Gastrocnemius medialis (tissue), 4 donors: ENCODE results near the gene COX8A. TPM values are rescaled to one million over a fixed set of nuclear protein-coding genes. Genes with fewer than 3 reads are reported as not detected.
"Not testable (repeated sequence)": the region's sequence is repeated elsewhere in the genome, so short reads cannot be mapped to it uniquely, and the experiment has no call there.

Experiments
- ATAC-seq, 2 donors: fragments of 150-250 bp; one replicate each; pipeline ENCODE4 v1.9.1; 2016
- DNase-seq, 2 donors: peaks; one replicate each; pipeline ENCODE4 v3.0.0-alpha.2; 2019
- H3K27ac ChIP-seq, 4 donors: fragments of 200-600 bp; sonication (generic); 1 replicate in 1 of 4; 2 replicates in 3 of 4; pipeline ENCODE4 v1.5.1; 2016 to 2018; ENCODE audit warnings: mild to moderate bottlenecking in 2 of 4, moderate library complexity in 1 of 4
- H3K27me3 ChIP-seq, 3 donors: fragments of 200-600 bp; sonication (generic) in 2 of 3; 1 replicate in 1 of 3; 2 replicates in 2 of 3; pipeline versions ENCODE4 v1.5.1 to v1.6.0; 2016 to 2019; ENCODE audit warnings: mild to moderate bottlenecking in 1 of 3, moderate library complexity in 1 of 3
- H3K36me3 ChIP-seq, 2 donors: fragments of 200-600 bp; sonication (generic) in 1 of 2; one replicate each; pipeline ENCODE4 v1.5.1; 2017 to 2018
- H3K4me1 ChIP-seq, 2 donors: fragments of 200-600 bp; sonication (generic) in 1 of 2; one replicate each; pipeline ENCODE4 v1.5.1; 2016 to 2017; ENCODE audit warnings: mild to moderate bottlenecking in 2 of 2
- H3K4me3 ChIP-seq, 4 donors: fragments of 200-600 bp; sonication (generic) in 3 of 4; 1 replicate in 1 of 4; 2 replicates in 3 of 4; pipeline ENCODE4 v1.5.1; 2016 to 2019; ENCODE audit warnings: mild to moderate bottlenecking in 2 of 4
- H3K9me3 ChIP-seq, 3 donors: fragments of 200-600 bp; sonication (generic) in 2 of 3; 1 replicate in 1 of 3; 2 replicates in 2 of 3; pipeline ENCODE4 v1.5.1; 2016 to 2019
- POLR2A ChIP-seq, 2 donors: fragments of 450-650 bp; IDR thresholded peaks; one replicate each; pipeline ENCODE4 v1.6.1; 2017; ENCODE audit warnings: antibody characterized with exemption in 2 of 2, mild to moderate bottlenecking in 2 of 2, moderate library complexity in 2 of 2
- in situ Hi-C, 4 donors: fragments of 200-750 bp; cut with MboI; loops; one replicate each; pipeline versions ENCODE4 v1.15.0 to v1.8.0; 2017; ENCODE audit warnings: low sequenced_read_pairs in 4 of 4
- intact Hi-C: fragments of 100-400 bp; cut with DNase I; formaldehyde crosslinking; loops from one replicate; pipeline ENCODE4 v1.15.1; 2023; ENCODE audit warnings: low total_unique reads
- total RNA-seq, 4 donors: library from RNA; depleted of rRNA; stranded (reverse); fragments of >200 nt; gene quantifications; one replicate each; pipeline versions ENCODE4 v1.1.0 to v1.2.3, GENCODE V29; 2016
- TF ChIP-seq, protein P1 (sequence below), 5 experiments: fragments of 450-650 bp in 3 of 5; fragments of 200-600 bp in 2 of 5; sonication (generic) in 2 of 5; IDR thresholded peaks in 4 of 5; conservative IDR thresholded peaks in 1 of 5; 1 replicate in 4 of 5; 2 replicates in 1 of 5; pipeline ENCODE4 v1.5.1; 2016 to 2019; ENCODE audit warnings: antibody characterized with exemption in 5 of 5, mild to moderate bottlenecking in 3 of 5, moderate library complexity in 3 of 5

Gene COX8A
- total RNA-seq, 4 donors from 2014 or later, result 812 to 1,326 (median 983) TPM

DNA sequence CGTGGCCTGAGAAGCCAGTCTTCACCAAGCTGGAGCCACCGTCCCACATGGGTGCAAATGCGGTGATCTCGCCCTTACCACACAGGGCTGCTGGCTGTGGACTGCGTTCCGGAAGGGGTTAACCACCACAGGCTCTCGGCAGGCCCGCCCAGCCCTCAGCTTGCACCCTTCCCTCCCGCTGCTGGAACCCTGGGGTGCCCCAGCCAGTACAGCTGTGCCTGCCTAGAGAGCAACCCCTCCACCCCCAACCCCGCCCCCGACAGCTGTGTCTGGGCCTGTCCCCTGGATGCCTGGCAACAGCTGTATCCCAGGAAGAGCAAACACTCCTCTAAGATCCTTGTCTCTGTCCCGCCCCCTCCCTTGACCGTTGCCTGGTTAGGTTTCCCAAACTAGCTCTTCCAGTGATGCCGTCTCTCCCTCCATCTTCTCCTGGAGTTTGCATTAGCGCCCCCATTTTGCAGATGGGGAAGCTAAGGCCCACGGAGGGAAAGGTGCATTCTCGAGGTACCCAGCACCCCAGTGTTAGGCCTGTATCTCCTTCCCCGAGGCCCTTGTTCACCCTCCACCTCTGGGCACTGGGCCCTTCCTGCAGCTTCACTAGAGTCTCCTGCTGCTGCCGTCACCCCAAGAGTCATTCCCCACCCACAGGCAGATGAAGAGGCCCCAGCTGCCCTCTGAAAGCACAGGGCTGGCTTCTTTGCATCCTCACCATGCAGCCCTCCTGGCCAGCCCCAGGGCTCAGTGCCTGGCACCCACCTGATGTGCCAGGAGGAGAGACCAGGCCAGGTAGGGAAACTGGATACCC is 12.6 kb upstream of the COX8A start:
- intact Hi-C loops, result no loop called here
- DNase-seq (no peak), ATAC-seq (no peak)
- Histone ChIP-seq H3K27ac (no peak overlapping the region), H3K36me3 (no peaks in the 10 kb centered on the region), H3K9me3 (no peaks in the 10 kb centered on the region), H3K4me3 (no peak overlapping the region), H3K27me3 (no peaks in the 10 kb centered on the region), H3K4me1 (no peaks in the 10 kb centered on the region)
- in situ Hi-C loops, result no loop called here
- TF ChIP-seq, protein P1, sequence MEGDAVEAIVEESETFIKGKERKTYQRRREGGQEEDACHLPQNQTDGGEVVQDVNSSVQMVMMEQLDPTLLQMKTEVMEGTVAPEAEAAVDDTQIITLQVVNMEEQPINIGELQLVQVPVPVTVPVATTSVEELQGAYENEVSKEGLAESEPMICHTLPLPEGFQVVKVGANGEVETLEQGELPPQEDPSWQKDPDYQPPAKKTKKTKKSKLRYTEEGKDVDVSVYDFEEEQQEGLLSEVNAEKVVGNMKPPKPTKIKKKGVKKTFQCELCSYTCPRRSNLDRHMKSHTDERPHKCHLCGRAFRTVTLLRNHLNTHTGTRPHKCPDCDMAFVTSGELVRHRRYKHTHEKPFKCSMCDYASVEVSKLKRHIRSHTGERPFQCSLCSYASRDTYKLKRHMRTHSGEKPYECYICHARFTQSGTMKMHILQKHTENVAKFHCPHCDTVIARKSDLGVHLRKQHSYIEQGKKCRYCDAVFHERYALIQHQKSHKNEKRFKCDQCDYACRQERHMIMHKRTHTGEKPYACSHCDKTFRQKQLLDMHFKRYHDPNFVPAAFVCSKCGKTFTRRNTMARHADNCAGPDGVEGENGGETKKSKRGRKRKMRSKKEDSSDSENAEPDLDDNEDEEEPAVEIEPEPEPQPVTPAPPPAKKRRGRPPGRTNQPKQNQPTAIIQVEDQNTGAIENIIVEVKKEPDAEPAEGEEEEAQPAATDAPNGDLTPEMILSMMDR (IDR thresholded peaks at IDR 0.05 in 4 of 5, conservative IDR thresholded peaks at IDR 0.05 in 1 of 5), result no peak
- TF ChIP-seq POLR2A (IDR thresholded peaks at IDR 0.05), result no peak

DNA sequence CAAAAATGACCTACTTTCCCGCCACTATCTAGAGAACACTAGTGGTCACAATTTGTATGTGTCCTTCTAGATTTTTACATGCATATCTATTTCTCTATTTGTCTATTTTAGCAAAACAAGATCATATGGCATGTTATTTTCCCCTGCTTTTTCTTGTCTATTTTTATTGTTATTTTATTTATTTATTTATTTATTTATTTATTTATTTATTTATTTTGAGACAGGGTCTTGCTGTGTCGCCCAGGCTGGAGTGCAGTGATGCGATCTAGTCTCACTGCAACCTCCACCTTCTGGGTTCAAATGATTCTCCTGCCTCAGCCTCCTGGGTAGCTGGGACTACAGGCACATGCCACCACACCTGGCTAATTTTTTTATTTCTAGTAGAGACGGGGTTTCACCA is 10.5 kb upstream of the COX8A start:
- H3K27me3 ChIP-seq, H3K4me3 ChIP-seq, H3K9me3 ChIP-seq, intact Hi-C loops, ATAC-seq, H3K27ac ChIP-seq, H3K4me1 ChIP-seq, in situ Hi-C loops, H3K36me3 ChIP-seq, DNase-seq: not testable (repeated sequence)

DNA sequence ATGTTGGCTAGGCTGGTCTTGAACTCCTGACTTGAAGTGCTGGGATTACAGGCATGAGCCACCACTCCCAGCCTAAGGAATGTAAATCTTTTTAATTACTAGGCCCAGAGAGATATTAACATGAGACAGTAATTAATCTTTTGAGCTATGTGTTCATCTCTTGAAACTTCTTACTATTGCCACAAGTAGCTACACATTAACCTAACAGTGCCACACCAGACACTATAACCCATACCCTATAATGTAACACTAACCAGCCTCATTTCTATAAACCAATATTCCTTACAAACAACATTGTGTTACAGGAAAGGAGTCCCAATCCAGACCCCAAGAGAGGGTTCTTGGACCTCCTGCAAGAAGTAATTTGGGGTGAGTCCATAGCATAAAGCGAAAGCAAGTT is 8.0 kb upstream of the COX8A start:
- TF ChIP-seq, protein P1 (IDR thresholded peaks at IDR 0.05 in 4 of 5, conservative IDR thresholded peaks at IDR 0.05 in 1 of 5), result no peak
- no peak for TF ChIP-seq POLR2A (IDR thresholded peaks at IDR 0.05)
- in situ Hi-C loops (no loop called here), intact Hi-C loops (no loop called here)
- ATAC-seq (no peak), DNase-seq (no peak)
- H3K9me3 ChIP-seq, result no peaks in the 10 kb centered on the region
- no peaks in the 10 kb centered on the region for H3K27me3 ChIP-seq
- no peak overlapping the region for H3K27ac ChIP-seq
- H3K4me1 ChIP-seq, result no peaks in the 10 kb centered on the region
- H3K36me3 ChIP-seq, result no peaks in the 10 kb centered on the region
- no peak overlapping the region for H3K4me3 ChIP-seq

DNA sequence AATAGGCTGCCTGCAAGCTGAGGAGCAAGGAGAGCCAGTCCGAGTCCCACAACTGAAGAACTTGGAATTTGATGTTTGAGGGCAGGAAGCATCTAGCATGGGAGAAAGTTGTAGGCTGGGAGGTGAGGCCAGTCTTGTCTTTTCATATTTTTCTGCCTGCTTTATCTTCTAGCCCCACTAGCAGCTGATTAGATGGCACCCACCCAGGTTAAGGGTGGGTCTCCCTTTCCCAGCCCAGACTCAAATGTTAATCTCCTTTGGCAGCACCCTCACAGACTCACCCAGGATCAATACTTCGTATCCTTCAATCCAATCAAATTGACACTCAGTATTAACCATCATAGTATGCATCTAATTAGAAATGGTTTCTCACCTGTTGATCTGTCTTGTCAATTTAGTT is 5.0 kb upstream of the COX8A start:
- no peak overlapping the region for H3K4me3 ChIP-seq
- H3K27me3 ChIP-seq, result no peaks in the 10 kb centered on the region
- no peak for DNase-seq
- no peak for ATAC-seq
- TF ChIP-seq, protein P1 (IDR thresholded peaks at IDR 0.05 in 4 of 5, conservative IDR thresholded peaks at IDR 0.05 in 1 of 5), result no peak
- no peak for TF ChIP-seq POLR2A (IDR thresholded peaks at IDR 0.05)
- no peak overlapping the region for H3K27ac ChIP-seq
- H3K36me3 ChIP-seq, result no peaks in the 10 kb centered on the region
- in situ Hi-C loops, result no loop called here
- no peaks in the 10 kb centered on the region for H3K9me3 ChIP-seq
- intact Hi-C loops, result no loop called here
- H3K4me1 ChIP-seq, result peaks cover 0 to 3% of the 10 kb centered on the region in 2 donors

DNA sequence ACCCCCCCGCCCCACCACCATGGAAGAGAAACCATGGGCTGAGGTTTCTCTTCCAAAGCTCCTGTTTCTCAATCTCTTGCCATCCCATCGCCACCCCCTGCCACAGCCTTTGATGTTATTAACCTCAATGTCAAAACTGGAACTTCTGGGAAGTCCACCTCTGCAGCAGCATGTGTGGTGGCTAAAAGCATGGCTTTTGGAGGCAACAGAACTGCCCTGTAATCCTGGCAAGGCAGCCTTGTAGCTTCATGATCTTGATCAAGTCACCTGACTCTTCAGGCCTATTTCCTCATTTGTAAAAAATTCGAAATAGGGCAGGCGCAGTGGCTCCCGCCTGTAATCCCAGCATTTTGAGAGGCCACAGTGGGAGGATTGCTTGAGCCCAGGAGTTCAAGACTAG is 3.5 kb upstream of the COX8A start:
- in situ Hi-C loops (no loop called here), intact Hi-C loops (no loop called here)
- ATAC-seq (no peak), DNase-seq (no peak)
- Histone ChIP-seq H3K36me3 (no peaks in the 10 kb centered on the region), H3K4me3 (no peak overlapping the region), H3K4me1 (peaks cover 8 to 13% of the 10 kb centered on the region in 2 donors), H3K27me3 (no peaks in the 10 kb centered on the region), H3K27ac (no peak overlapping the region), H3K9me3 (no peaks in the 10 kb centered on the region)
- TF ChIP-seq, protein P1 (IDR thresholded peaks at IDR 0.05 in 4 of 5, conservative IDR thresholded peaks at IDR 0.05 in 1 of 5), result no peak
- no peak for TF ChIP-seq POLR2A (IDR thresholded peaks at IDR 0.05)

DNA sequence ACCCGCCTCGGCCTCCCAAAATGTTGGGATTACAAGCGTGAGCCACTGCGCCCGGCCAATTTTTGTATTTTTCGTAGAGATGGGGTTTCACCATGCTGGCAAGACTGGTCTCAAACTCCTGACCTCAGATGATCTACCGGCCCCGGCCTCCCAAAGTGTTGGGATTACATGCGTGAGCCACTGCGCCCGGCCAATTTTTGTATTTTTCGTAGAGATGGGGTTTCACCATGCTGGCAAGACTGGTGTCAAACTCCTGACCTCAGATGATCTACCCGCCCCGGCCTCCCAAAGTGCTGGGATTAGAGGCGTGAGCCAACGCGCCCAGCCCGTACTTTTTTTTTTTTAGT is 535 bp upstream of the COX8A start:
- H3K27ac ChIP-seq, DNase-seq, in situ Hi-C loops, H3K36me3 ChIP-seq, H3K27me3 ChIP-seq, ATAC-seq, H3K9me3 ChIP-seq: not testable (repeated sequence)
- Histone ChIP-seq H3K4me3 (peak overlapping the region in 2 of 4 donors; percentile 92 to 99), H3K4me1 (peaks cover 24 to 27% of the 10 kb centered on the region in 2 donors)
- intact Hi-C loops, result loop anchor here (2.0 kb wide), 1 partner anchor 55 kb away; no protein-coding TSS in a partner anchor
